Activated CD4-positive, alpha-beta T cell treated with anti-CD3 and anti-CD28 coated beads for 36 hours (primary cell): ENCODE measurements around the gene PGBD2. TPM values are rescaled to one million over a fixed set of nuclear protein-coding genes. Genes with fewer than 3 reads are reported as not detected.
"Not testable (repeated sequence)": the region's sequence is repeated elsewhere in the genome, so short reads cannot be mapped to it uniquely, and the experiment has no call there.

Source experiments
- ATAC-seq: fragments of 200-7000 bp; cut with Tn5 transposase; one replicate; pipeline ENCODE4 v1.10.0; 2021; ENCODE audit warnings: mild to moderate bottlenecking, moderate library complexity
- CTCF ChIA-PET: fragments of 350-600 bp; sonication (Branson Sonifier 250); formaldehyde crosslinking; loops from one replicate; lab custom pipeline; 2021; ENCODE audit warnings: antibody characterized with exemption; lab: Charles Lee
- POLR2A ChIA-PET: fragments of 350-600 bp; sonication (Branson Sonifier 250); formaldehyde crosslinking; loops from one replicate; lab custom pipeline; 2021; ENCODE audit warnings: antibody characterized with exemption, inconsistent platforms; lab: Charles Lee
- DNase-seq: peaks from one replicate; pipeline ENCODE4 v3.0.0-alpha.2; 2020
- H3K27ac Mint-ChIP-seq: one replicate; pipeline ENCODE4 v1.8.0; 2021; ENCODE audit warnings: mixed read lengths
- H3K27me3 Mint-ChIP-seq: one replicate; pipeline ENCODE4 v1.8.0; 2021; ENCODE audit warnings: mixed read lengths
- H3K36me3 Mint-ChIP-seq: one replicate; pipeline ENCODE4 v1.8.0; 2021; ENCODE audit warnings: low read depth, mixed read lengths
- H3K4me1 Mint-ChIP-seq: one replicate; pipeline ENCODE4 v1.8.0; 2021; ENCODE audit warnings: mixed read lengths
- H3K4me3 Mint-ChIP-seq: one replicate; pipeline ENCODE4 v1.8.0; 2021; ENCODE audit warnings: mild to moderate bottlenecking, moderate library complexity, mixed read lengths
- H3K9me3 Mint-ChIP-seq: one replicate; pipeline ENCODE4 v1.8.0; 2021; ENCODE audit warnings: low read depth, mixed read lengths
- intact Hi-C, 2 experiments: fragments of 100-400 bp; cut with DNase I in 1 of 2; cut with micrococcal nuclease in 1 of 2; formaldehyde crosslinking; loops; one replicate each; pipeline versions ENCODE4 v1.14.2 to v1.15.1; 2022 to 2024; cut with DNase I, micrococcal nuclease
- total RNA-seq, 2 experiments: library from RNA; stranded (reverse); gene quantifications; one replicate each; pipeline ENCODE4 v1.2.3, GENCODE V29; 2021

PGBD2 gene
- total RNA-seq, 2 experiments from 2014 or later, result 2.3 to 2.9 TPM

- POLR2A ChIA-PET, result no interaction called here
- DNase-seq, result peak; percentile 21
Measured at GRCh38 chr1:248926401-248927182, 20.6 kb downstream of the PGBD2 start.

GRCh38 chr1:248927283-248927682 lies 21.2 kb downstream of the PGBD2 start:
- POLR2A ChIA-PET, DNase-seq, H3K27ac Mint-ChIP-seq: not testable (repeated sequence)

More at GRCh38 chr1:248926401-248927182, 20.6 kb downstream of the PGBD2 start:
- CTCF ChIA-PET, result interaction anchor here (0.9 to 1.3 kb wide), 2 partner anchors 18 to 23 kb away, joined by 3 to 4 read pairs; no protein-coding TSS in a partner anchor
- intact Hi-C loops, result no loop called here
- no peaks in the 10 kb centered on the region for H3K9me3 Mint-ChIP-seq
- H3K27ac Mint-ChIP-seq, result no peak overlapping the region
- no peak overlapping the region for H3K4me3 Mint-ChIP-seq
- ATAC-seq, result no peak
- H3K36me3 Mint-ChIP-seq, result no peaks in the 10 kb centered on the region
- H3K27me3 Mint-ChIP-seq, result peaks cover 3% of the 10 kb centered on the region
- peaks cover 19% of the 10 kb centered on the region for H3K4me1 Mint-ChIP-seq

GRCh38 chr1:248928122-248928521 lies 22.1 kb downstream of the PGBD2 start:
- POLR2A ChIA-PET, ATAC-seq: not testable (repeated sequence)

More at GRCh38 chr1:248927283-248927682, 21.2 kb downstream of the PGBD2 start:
- H3K9me3 Mint-ChIP-seq, intact Hi-C loops, H3K4me3 Mint-ChIP-seq, H3K36me3 Mint-ChIP-seq, ATAC-seq, H3K27me3 Mint-ChIP-seq, CTCF ChIA-PET: not testable (repeated sequence)
- peaks cover 19% of the 10 kb centered on the region for H3K4me1 Mint-ChIP-seq

GRCh38 chr1:248930037-248930436 lies 24.0 kb downstream of the PGBD2 start:
- ATAC-seq, POLR2A ChIA-PET, H3K27ac Mint-ChIP-seq, H3K27me3 Mint-ChIP-seq, DNase-seq, H3K36me3 Mint-ChIP-seq, CTCF ChIA-PET, H3K9me3 Mint-ChIP-seq, intact Hi-C loops, H3K4me3 Mint-ChIP-seq: not testable (repeated sequence)
- H3K4me1 Mint-ChIP-seq, result peaks cover 10% of the 10 kb centered on the region

More at GRCh38 chr1:248928122-248928521, 22.1 kb downstream of the PGBD2 start:
- H3K36me3 Mint-ChIP-seq, intact Hi-C loops, CTCF ChIA-PET, DNase-seq, H3K4me3 Mint-ChIP-seq, H3K27me3 Mint-ChIP-seq, H3K9me3 Mint-ChIP-seq, H3K27ac Mint-ChIP-seq: not testable (repeated sequence)
- H3K4me1 Mint-ChIP-seq, result peaks cover 19% of the 10 kb centered on the region

GRCh38 chr1:248938173-248938809 lies 32.3 kb downstream of the PGBD2 start:
- H3K36me3 Mint-ChIP-seq, POLR2A ChIA-PET, H3K4me1 Mint-ChIP-seq: not testable (repeated sequence)

GRCh38 chr1:248944134-248944999 lies 38.3 kb downstream of the PGBD2 start:
- intact Hi-C loops, POLR2A ChIA-PET, H3K27ac Mint-ChIP-seq, ATAC-seq, DNase-seq, H3K9me3 Mint-ChIP-seq, H3K36me3 Mint-ChIP-seq, H3K4me1 Mint-ChIP-seq, H3K4me3 Mint-ChIP-seq, H3K27me3 Mint-ChIP-seq, CTCF ChIA-PET: not testable (repeated sequence)

More at GRCh38 chr1:248938173-248938809, 32.3 kb downstream of the PGBD2 start:
- CTCF ChIA-PET, intact Hi-C loops, H3K4me3 Mint-ChIP-seq, ATAC-seq, H3K27ac Mint-ChIP-seq, H3K27me3 Mint-ChIP-seq, DNase-seq, H3K9me3 Mint-ChIP-seq: not testable (repeated sequence)

- CTCF ChIA-PET, H3K36me3 Mint-ChIP-seq, H3K27me3 Mint-ChIP-seq, H3K4me3 Mint-ChIP-seq, ATAC-seq, H3K9me3 Mint-ChIP-seq, DNase-seq, POLR2A ChIA-PET, intact Hi-C loops, H3K27ac Mint-ChIP-seq, H3K4me1 Mint-ChIP-seq: not testable (repeated sequence)
Measured at GRCh38 chr1:248945000-248945423, 39.0 kb downstream of the PGBD2 start.

GRCh38 chr1:248945453-248945852 lies 39.4 kb downstream of the PGBD2 start:
- CTCF ChIA-PET, H3K27me3 Mint-ChIP-seq, DNase-seq, H3K36me3 Mint-ChIP-seq, intact Hi-C loops, H3K4me1 Mint-ChIP-seq, H3K27ac Mint-ChIP-seq, H3K9me3 Mint-ChIP-seq, ATAC-seq, H3K4me3 Mint-ChIP-seq, POLR2A ChIA-PET: not testable (repeated sequence)

- ATAC-seq, DNase-seq, H3K4me1 Mint-ChIP-seq, H3K4me3 Mint-ChIP-seq, POLR2A ChIA-PET, intact Hi-C loops, H3K9me3 Mint-ChIP-seq, H3K27me3 Mint-ChIP-seq, CTCF ChIA-PET, H3K36me3 Mint-ChIP-seq, H3K27ac Mint-ChIP-seq: not testable (repeated sequence)
Measured at GRCh38 chr1:248945856-248946416, 39.9 kb downstream of the PGBD2 start.
